IMR-90 (cell line): ENCODE measurements around the gene STEEP1. TPM values are rescaled to one million over a fixed set of nuclear protein-coding genes. Genes with fewer than 3 reads are reported as not detected.
"Not testable (repeated sequence)": the region's sequence is repeated elsewhere in the genome, so short reads cannot be mapped to it uniquely, and the experiment has no call there.

ENCODE experiments used
- ATAC-seq: fragments of 200-7000 bp; cut with Tn5 transposase; 2 replicates; pipeline ENCODE4 v1.9.1; 2020; ENCODE audit warnings: low read depth, mild to moderate bottlenecking, moderate library complexity
- BruUV-seq: library from RNA; stranded (reverse); fragments of 400-500 nt; replicated peaks from 2 replicates; lab custom pipeline; 2021; lab: Mats Ljungman, UMichigan
- CTCF ChIA-PET: fragments of 300-600 bp; formaldehyde crosslinking; extraction: SDS; loops from one replicate; lab custom pipeline; 2021; ENCODE audit warnings: antibody characterized with exemption; lab: Yijun Ruan, JAX
- POLR2A ChIA-PET: fragments of 300-600 bp; sonication (Branson Sonifier 250); formaldehyde crosslinking; loops from one replicate; lab custom pipeline; 2022; ENCODE audit warnings: antibody characterized with exemption; ENCODE audit not compliant: unreplicated experiment; lab: Charles Lee
- DNase-seq: peaks from one replicate; pipeline ENCODE4 v3.0.0; 2013
- H2AFZ ChIP-seq: replicated peaks from 2 replicates; pipeline ENCODE3; 2013; ENCODE audit warnings: low read length, mild to moderate bottlenecking; ENCODE audit not compliant: poor library complexity
- H2AK5ac ChIP-seq: 2 replicates; pipeline ENCODE4 v1.6.1; 2013; ENCODE audit warnings: low read depth, low read length, inconsistent platforms
- H2AK9ac ChIP-seq: replicated peaks from 2 replicates; pipeline ENCODE3; 2013; ENCODE audit warnings: mild to moderate bottlenecking, low read depth, low read length, moderate library complexity; ENCODE audit not compliant: poor library complexity
- H2BK120ac ChIP-seq: 2 replicates; pipeline ENCODE4 v1.6.1; 2013; ENCODE audit warnings: low read depth, low read length, inconsistent platforms
- H2BK15ac ChIP-seq: 3 replicates; pipeline ENCODE4 v1.6.1; 2013; ENCODE audit warnings: low read depth, low read length, inconsistent platforms
- H2BK20ac ChIP-seq: 2 replicates; pipeline ENCODE4 v1.6.1; 2013; ENCODE audit warnings: low read depth, mild to moderate bottlenecking, inconsistent platforms, low read length, moderate library complexity
- H2BK5ac ChIP-seq: 2 replicates; pipeline ENCODE4 v1.6.1; 2013; ENCODE audit warnings: mild to moderate bottlenecking, low read depth, low read length, inconsistent platforms; ENCODE audit not compliant: poor library complexity, severe bottlenecking
- H3K14ac ChIP-seq: replicated peaks from 2 replicates; pipeline ENCODE4 v1.6.1; 2013; ENCODE audit warnings: low read depth, low read length, inconsistent platforms
- H3K18ac ChIP-seq: 2 replicates; pipeline ENCODE4 v1.6.1; 2013; ENCODE audit warnings: low read depth, low read length, control low read depth
- H3K23ac ChIP-seq: 2 replicates; pipeline ENCODE4 v1.6.1; 2013; ENCODE audit warnings: low read depth, low read length, inconsistent platforms
- H3K27ac ChIP-seq: 2 replicates; pipeline ENCODE4 v1.5.1; 2013; ENCODE audit warnings: mild to moderate bottlenecking, control low read depth, low read length; ENCODE audit not compliant: insufficient read depth
- H3K27me3 ChIP-seq: 2 replicates; pipeline ENCODE4 v1.6.1; 2013; ENCODE audit warnings: low read length; ENCODE audit not compliant: control insufficient read depth, insufficient read depth
- H3K36me3 ChIP-seq: 2 replicates; pipeline ENCODE4 v1.6.1; 2013; ENCODE audit warnings: low read length, mixed read lengths; ENCODE audit not compliant: control insufficient read depth, insufficient read depth
- H3K4ac ChIP-seq: 2 replicates; pipeline ENCODE4 v1.6.1; 2013; ENCODE audit warnings: low read depth, low read length, inconsistent platforms
- H3K4me1 ChIP-seq: 2 replicates; pipeline ENCODE4 v1.6.1; 2013; ENCODE audit warnings: low read length, mixed read lengths; ENCODE audit not compliant: control insufficient read depth, insufficient read depth
- H3K4me2 ChIP-seq: 2 replicates; pipeline ENCODE4 v1.6.1; 2013; ENCODE audit warnings: low read depth, mild to moderate bottlenecking, control low read depth, low read length, moderate library complexity
- H3K4me3 ChIP-seq: 2 replicates; pipeline ENCODE4 v1.5.1; 2013; ENCODE audit warnings: low read depth, mild to moderate bottlenecking, control low read depth, low read length, moderate library complexity; ENCODE audit not compliant: insufficient read depth
- H3K56ac ChIP-seq: 2 replicates; pipeline ENCODE4 v1.6.1; 2013; ENCODE audit warnings: low read length, inconsistent platforms; ENCODE audit not compliant: insufficient read depth; ENCODE audit errors: extremely low read depth
- H3K79me1 ChIP-seq, 2 experiments: 2 replicates each; pipeline ENCODE4 v1.6.1; 2013; ENCODE audit warnings: low read length in 2 of 2, inconsistent platforms in 1 of 2, low read depth in 1 of 2
- H3K9ac ChIP-seq: 2 replicates; pipeline ENCODE4 v1.6.1; 2013; ENCODE audit warnings: low read depth, low read length, control low read depth
- H3K9me1 ChIP-seq: 2 replicates; pipeline ENCODE4 v1.6.1; 2013; ENCODE audit warnings: low read length, inconsistent platforms; ENCODE audit not compliant: insufficient read depth
- H3K9me3 ChIP-seq: 2 replicates; pipeline ENCODE4 v1.6.1; 2013; ENCODE audit warnings: low read length; ENCODE audit not compliant: control insufficient read depth, insufficient read depth
- H4K20me1 ChIP-seq: 2 replicates; pipeline ENCODE4 v1.6.1; 2013; ENCODE audit warnings: low read length, inconsistent platforms; ENCODE audit not compliant: insufficient read depth
- H4K5ac ChIP-seq: 2 replicates; pipeline ENCODE4 v1.6.1; 2013; ENCODE audit warnings: mild to moderate bottlenecking, low read depth, low read length, control low read depth
- H4K8ac ChIP-seq, 2 experiments: 2 replicates each; pipeline ENCODE4 v1.6.1; 2013; ENCODE audit warnings: low read depth in 2 of 2, low read length in 2 of 2, control low read depth in 1 of 2, inconsistent platforms in 1 of 2
- H4K91ac ChIP-seq: 2 replicates; pipeline ENCODE4 v1.6.1; 2013; ENCODE audit warnings: low read depth, low read length, inconsistent platforms; ENCODE audit not compliant: insufficient read depth
- WGBS, 2 experiments: methylation state at CpG; one replicate each; pipeline versions ENCODE4 v1.1.5 to v1.1.7; 2013; ENCODE audit warnings: missing lambda C conversion rate in 2 of 2; ENCODE audit not compliant: insufficient read length in 1 of 2; ENCODE audit errors: extremely low coverage in 2 of 2; 5-methylcytosine and 5-hydroxymethylcytosine counted together
- dilution Hi-C: fragments of 300-500 bp; cut with HindIII; formaldehyde crosslinking; loops from one replicate; pipeline ENCODE4 v1.14.3; 2018; ENCODE audit warnings: low sequenced_read_pairs; ENCODE audit not compliant: unreplicated experiment
- in situ Hi-C: fragments of 300-500 bp; cut with MboI; formaldehyde crosslinking; loops from 3 replicates; pipeline ENCODE4 v1.14.3; 2019; ENCODE audit warnings: low sequenced_read_pairs, inconsistent platforms, mixed read lengths
- intact Hi-C: fragments of 100-400 bp; cut with micrococcal nuclease; formaldehyde crosslinking; loops from 2 replicates; pipeline ENCODE4 v1.10.0; 2022
- polyA plus RNA-seq, 3 experiments: library from polyadenylated mRNA; depleted of rRNA; stranded (reverse); fragments of >200 nt; gene quantifications; 2 replicates each; pipeline ENCODE4 v1.2.3, GENCODE V29; 2012; ENCODE audit warnings: low replicate concordance in 1 of 3
- total RNA-seq: library from RNA; depleted of rRNA; stranded (reverse); fragments of >200 nt; gene quantifications from 2 replicates; pipeline ENCODE4 v1.2.3, GENCODE V29; 2012

Gene STEEP1
- total and polyA plus RNA-seq, 2 of the 4 experiments (the other 2 are of a cell fraction): 16.7 to 33.2 TPM

DNA sequence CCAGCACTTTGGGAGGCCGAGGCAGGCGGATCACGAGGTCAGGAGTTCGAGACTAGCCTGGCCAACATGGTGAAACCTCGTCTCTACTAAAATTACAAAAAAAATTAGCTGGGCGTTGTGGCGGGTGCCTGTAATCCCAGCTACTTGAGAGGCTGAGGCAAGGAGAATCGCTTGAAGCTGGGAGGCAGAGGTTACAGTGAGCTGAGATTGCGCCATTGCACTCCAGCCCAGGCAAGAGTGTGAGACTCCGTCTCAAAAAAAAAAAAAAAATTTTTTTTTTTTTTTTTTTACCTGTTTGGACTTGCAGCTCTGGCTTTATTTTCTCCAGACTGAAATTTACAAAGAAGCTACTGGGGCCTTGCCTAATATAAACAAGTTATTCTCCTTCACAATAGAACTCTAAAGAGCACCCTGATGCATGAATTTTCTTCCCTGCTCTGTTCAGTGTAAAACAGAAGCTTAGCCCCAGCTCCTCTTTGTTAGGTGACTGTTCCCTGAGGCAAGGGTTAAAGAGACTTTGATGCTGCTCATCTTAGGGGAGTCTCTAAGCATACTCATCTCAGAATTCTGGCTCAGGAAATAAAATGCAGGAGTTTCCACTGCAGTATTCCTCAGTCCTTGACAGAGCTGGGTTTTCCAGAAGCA is 71.2 kb downstream of the STEEP1 start:
- dilution Hi-C loops, H3K36me3 ChIP-seq, POLR2A ChIA-PET: not testable (repeated sequence)

More for the DNA sequence above, 71.2 kb downstream of the STEEP1 start:
- in situ Hi-C loops, BruUV-seq, H3K18ac ChIP-seq, intact Hi-C loops, H4K8ac ChIP-seq, H2AK5ac ChIP-seq, H3K56ac ChIP-seq, H3K4me1 ChIP-seq, DNase-seq, H4K5ac ChIP-seq, H3K4me2 ChIP-seq, H3K27me3 ChIP-seq, H3K27ac ChIP-seq, H3K9me3 ChIP-seq, H4K20me1 ChIP-seq, ATAC-seq, H3K4me3 ChIP-seq, H2BK15ac ChIP-seq, H2AK9ac ChIP-seq, H2AFZ ChIP-seq, H3K23ac ChIP-seq, H3K14ac ChIP-seq, H2BK20ac ChIP-seq, H2BK5ac ChIP-seq, H3K4ac ChIP-seq, H3K9ac ChIP-seq, H4K91ac ChIP-seq, H3K9me1 ChIP-seq, H2BK120ac ChIP-seq, H3K79me1 ChIP-seq: not testable (repeated sequence)
- 60% methylated on average over 3 of the region's 10 CpGs; no CpG with 5 or more reads in 1 of the 2 experiments for WGBS, 2 experiments
- CTCF ChIA-PET: interaction anchor here (0.9 to 1.8 kb wide), 3 partner anchors 11 to 18 kb away, joined by 4 to 12 read pairs (median 5); no protein-coding TSS in a partner anchor
